LNCaP clone FGC (cell line): Measurements from ENCODE around the gene IARS1.

Source experiments
- DNase-seq: peaks from one replicate; pipeline ENCODE4 v3.0.0-alpha.2; 2011; ENCODE audit warnings: low read depth
- H3K4me3 ChIP-seq: 2 replicates; pipeline ENCODE4 v1.5.1; 2011; ENCODE audit warnings: mild to moderate bottlenecking, low read depth, low read length, control low read depth
- TF ChIP-seq, protein P1 (sequence below): IDR thresholded peaks from 2 replicates; pipeline ENCODE4 v1.5.1; 2012; ENCODE audit warnings: mild to moderate bottlenecking; ENCODE audit not compliant: control insufficient read depth, insufficient read depth; ENCODE audit errors: extremely low read depth

Gene IARS1

DNA sequence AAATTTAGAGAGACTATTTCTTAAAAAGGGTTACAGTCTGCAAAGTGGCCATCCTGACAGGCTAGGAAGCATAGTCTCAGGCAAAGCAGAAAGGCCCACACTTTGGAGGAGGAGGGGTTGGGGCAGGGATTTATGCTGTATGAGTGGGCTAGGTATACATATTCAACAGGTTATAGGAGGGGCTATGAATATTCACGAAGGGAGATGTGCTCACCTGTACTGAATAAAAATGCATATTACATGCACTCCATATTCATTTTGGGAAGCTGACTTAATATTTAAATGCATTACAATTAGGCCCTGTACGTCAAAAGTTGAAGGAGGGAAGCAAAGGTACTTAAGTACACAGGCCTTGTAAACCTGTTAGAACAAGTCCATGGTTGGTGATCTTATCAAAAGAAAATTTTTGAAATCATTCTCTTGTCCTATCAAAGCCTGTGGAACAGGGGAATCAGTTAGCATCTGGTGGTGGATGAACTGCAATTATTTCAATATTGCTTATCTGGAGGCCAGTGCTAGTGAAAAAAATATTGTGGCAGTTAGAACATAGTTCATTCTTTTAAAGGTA lies 33.9 kb upstream of the IARS1 start:
- DNase-seq = no peak
- no peak overlapping the region for H3K4me3 ChIP-seq
- TF ChIP-seq, protein P1, sequence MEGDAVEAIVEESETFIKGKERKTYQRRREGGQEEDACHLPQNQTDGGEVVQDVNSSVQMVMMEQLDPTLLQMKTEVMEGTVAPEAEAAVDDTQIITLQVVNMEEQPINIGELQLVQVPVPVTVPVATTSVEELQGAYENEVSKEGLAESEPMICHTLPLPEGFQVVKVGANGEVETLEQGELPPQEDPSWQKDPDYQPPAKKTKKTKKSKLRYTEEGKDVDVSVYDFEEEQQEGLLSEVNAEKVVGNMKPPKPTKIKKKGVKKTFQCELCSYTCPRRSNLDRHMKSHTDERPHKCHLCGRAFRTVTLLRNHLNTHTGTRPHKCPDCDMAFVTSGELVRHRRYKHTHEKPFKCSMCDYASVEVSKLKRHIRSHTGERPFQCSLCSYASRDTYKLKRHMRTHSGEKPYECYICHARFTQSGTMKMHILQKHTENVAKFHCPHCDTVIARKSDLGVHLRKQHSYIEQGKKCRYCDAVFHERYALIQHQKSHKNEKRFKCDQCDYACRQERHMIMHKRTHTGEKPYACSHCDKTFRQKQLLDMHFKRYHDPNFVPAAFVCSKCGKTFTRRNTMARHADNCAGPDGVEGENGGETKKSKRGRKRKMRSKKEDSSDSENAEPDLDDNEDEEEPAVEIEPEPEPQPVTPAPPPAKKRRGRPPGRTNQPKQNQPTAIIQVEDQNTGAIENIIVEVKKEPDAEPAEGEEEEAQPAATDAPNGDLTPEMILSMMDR = no peak

DNA sequence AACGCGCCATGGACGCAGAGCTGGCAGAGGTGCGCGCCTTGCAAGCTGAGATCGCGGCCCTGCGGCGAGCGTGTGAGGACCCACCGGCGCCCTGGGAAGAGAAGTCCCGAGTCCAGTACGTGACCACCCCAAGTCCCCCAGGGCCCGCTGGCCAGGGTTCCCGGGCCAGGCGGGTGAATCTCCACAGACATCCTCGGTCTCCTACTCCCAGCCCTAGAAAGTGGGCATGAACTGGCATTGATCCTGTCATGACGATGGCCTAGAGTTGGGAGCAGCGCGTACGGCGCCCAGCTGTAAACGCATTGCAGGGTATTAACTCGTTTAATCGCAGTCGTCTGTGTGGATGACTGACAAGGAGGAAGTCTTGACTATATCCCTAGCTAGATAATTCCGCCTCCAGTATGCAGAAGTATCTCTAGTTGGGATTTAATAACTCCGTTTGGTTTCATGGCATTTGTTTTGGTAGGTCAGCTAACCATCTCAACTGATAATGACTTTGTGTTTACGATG lies 32.5 kb upstream of the IARS1 start:
- TF ChIP-seq, protein P1 = no peak
- DNase-seq = no peak
- peak overlapping the region; percentile 89 for H3K4me3 ChIP-seq

DNA sequence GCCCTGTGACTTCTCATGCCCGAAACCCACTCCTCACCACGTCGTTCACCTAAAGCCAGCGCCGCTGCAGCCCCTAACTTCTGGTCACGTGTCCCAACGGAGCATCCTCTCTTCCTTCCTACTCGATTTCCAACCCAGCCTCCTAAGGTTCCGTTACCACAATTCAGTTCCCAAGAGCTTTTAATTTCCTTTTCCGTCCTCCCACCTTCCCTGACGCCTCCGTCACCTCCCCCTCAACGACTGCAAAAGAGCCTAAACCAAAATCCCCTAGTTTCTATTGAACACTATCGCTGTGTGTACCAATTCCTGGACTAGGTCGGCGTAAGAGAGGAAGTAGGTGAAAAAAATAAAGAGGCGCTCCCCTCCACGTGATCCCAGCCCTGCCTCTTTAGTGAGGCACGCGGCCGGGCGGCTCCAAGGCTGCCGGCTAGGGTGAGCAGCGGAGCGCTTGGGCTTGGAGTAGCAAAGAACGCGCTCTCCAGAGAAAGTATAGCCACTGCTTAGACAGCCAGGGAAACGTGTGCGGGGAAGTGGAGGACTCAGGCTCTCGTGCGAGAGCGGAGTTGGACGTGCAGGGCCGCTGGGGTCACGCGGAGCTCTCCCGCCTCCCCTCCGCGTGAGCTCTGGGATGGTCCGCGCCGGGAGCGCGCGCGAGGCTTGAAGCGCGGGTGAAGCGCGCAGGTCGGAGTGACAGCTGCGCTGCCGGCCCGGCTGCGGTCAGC lies 31.9 kb upstream of the IARS1 start, which contains the start of the genes CENPP and NOL8:
TSS of gene CENPP (plus strand) at position 685 of the 722 bp plus-strand sequence.
TSS of gene NOL8 (minus strand) at position 82 of the 722 bp plus-strand sequence. CDS start 1,189 bp downstream, outside the sequence.
- TF ChIP-seq, protein P1 = no peak
- peak; percentile 75 for DNase-seq
- H3K4me3 ChIP-seq = peak within 1 kb of the TSS; percentile 89

DNA sequence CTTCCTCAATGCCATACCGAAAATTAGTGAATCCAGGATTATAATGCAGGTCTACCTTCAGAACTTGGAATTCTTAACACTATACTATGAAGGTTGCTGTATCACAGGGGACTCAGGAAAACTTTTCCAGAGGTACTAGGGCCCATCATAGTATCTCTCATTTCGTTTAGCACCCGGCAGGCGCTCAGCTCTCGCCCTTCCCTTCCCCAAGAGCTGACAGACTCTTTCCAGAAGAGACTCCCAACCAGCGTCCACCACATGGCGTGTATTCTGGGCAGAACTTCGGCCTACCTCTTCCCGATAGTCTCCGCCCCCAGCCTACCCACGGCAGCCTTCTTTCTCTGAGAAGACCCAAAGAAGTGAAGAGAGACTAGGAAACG lies 31.4 kb upstream of the IARS1 start:
- TF ChIP-seq, protein P1 = no peak
- H3K4me3 ChIP-seq = peak overlapping the region; percentile 89
- no peak for DNase-seq

DNA sequence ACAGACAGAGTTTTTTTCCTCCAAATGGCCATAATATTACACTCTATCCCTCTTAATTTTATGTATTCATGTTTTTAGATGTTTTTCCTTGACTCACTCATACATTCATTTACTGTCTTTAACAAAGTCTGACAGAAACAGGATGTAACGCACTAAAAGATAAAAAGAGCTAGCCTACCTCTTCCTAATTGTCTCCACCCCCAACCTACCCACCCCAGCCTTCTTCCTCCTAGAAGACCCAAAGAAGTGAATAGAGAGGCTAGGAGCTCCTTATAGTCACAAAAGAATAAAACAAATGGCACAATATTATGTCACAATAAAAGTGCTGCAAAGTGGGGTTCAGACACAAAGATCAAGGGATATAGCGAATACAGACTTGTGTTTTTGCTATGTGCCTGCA lies 30.9 kb upstream of the IARS1 start:
- TF ChIP-seq, protein P1 = no peak
- peak overlapping the region; percentile 89 for H3K4me3 ChIP-seq
- DNase-seq = no peak

DNA sequence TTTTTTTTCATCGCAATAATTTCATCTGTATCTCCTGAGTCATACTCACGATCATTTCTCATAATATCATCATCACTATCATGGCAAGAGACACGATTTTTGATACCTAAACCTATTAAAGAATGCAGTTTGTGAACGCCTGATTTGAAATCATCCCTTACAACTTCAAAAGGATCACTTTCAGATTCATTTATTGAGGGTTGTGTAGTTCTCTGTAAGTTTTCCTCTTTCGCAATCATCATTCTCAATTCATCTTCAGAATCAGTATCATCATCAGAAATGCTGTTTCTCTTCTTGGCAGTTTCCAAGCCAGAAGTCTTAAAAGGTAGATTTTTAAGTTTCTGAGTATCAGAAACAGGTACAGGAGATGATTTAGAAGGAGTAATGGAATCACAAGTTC lies 22.0 kb upstream of the IARS1 start:
- H3K4me3 ChIP-seq = no peak overlapping the region
- DNase-seq = no peak
- TF ChIP-seq, protein P1 = no peak

DNA sequence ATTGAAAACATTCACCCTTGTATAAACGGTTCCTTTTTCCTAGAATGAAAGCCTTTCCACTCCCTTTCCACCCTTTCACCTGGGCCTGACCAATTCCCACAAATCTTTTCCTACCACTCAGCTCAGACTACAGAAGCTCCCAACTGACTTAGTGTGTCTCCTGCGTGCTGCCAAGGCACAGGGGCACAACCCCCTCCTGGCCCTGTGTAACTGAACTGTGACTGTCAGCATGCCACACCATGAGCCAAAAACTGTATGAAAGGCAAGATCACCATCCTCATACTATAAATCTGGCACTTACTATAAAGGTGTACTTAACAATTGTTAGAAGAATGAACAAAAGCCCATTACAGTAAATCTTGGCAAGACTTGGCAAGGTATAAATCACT lies 20.1 kb upstream of the IARS1 start:
- no peak for DNase-seq
- H3K4me3 ChIP-seq = no peak overlapping the region
- TF ChIP-seq, protein P1 = no peak
